Dendritic cell treated with granulocyte-macrophage colony-stimulating factor and Interleukin-4, amounts not matched to agents 40 ng/mL and 50 ng/mL, for 4 days (primary cell): ENCODE data around the gene SNX33.
"Not testable (repeated sequence)": the region's sequence is repeated elsewhere in the genome, so short reads cannot be mapped to it uniquely, and the experiment has no call there.

Experiments used
- H3K27ac Mint-ChIP-seq: one replicate; pipeline ENCODE4 v1.8.0; 2022; ENCODE audit warnings: mild to moderate bottlenecking, mixed read lengths
- H3K27me3 Mint-ChIP-seq: one replicate; pipeline ENCODE4 v1.8.0; 2022; ENCODE audit warnings: mild to moderate bottlenecking, mixed read lengths
- H3K36me3 Mint-ChIP-seq: one replicate; pipeline ENCODE4 v1.8.0; 2022; ENCODE audit warnings: low read depth, mixed read lengths
- H3K4me1 Mint-ChIP-seq: one replicate; pipeline ENCODE4 v1.8.0; 2022; ENCODE audit warnings: low read depth, mixed read lengths
- H3K4me3 Mint-ChIP-seq: one replicate; pipeline ENCODE4 v1.8.0; 2022; ENCODE audit warnings: mild to moderate bottlenecking, moderate library complexity, mixed read lengths
- H3K9me3 Mint-ChIP-seq: one replicate; pipeline ENCODE4 v1.8.0; 2022; ENCODE audit warnings: mixed read lengths
- intact Hi-C: fragments of 100-400 bp; cut with micrococcal nuclease; formaldehyde crosslinking; loops from one replicate; pipeline ENCODE4 v1.15.0; 2022

The SNX33 gene

GRCh38 chr15:75689429-75689828, 41.7 kb downstream of the SNX33 start:
- peaks cover 22% of the 10 kb centered on the region for H3K4me1 Mint-ChIP-seq
- H3K9me3 Mint-ChIP-seq, H3K27ac Mint-ChIP-seq, H3K36me3 Mint-ChIP-seq, H3K4me3 Mint-ChIP-seq: not testable (repeated sequence)
- peaks cover 50% of the 10 kb centered on the region for H3K27me3 Mint-ChIP-seq
- intact Hi-C loops, result loop anchor here (5.0 kb wide), 1 partner anchor 33 kb away; a partner anchor contains a TSS

GRCh38 chr15:75692311-75692710, 44.6 kb downstream of the SNX33 start:
- H3K4me3 Mint-ChIP-seq, H3K36me3 Mint-ChIP-seq, H3K9me3 Mint-ChIP-seq, intact Hi-C loops, H3K27ac Mint-ChIP-seq: not testable (repeated sequence)
- Mint-ChIP-seq H3K27me3 (peaks cover 66% of the 10 kb centered on the region), H3K4me1 (peaks cover 48% of the 10 kb centered on the region)

- Mint-ChIP-seq H3K4me1 (peaks cover 54% of the 10 kb centered on the region), H3K27me3 (peaks cover 73% of the 10 kb centered on the region)
- H3K27ac Mint-ChIP-seq, H3K9me3 Mint-ChIP-seq, intact Hi-C loops, H3K4me3 Mint-ChIP-seq, H3K36me3 Mint-ChIP-seq: not testable (repeated sequence)
These were observed 45.3 kb downstream of the SNX33 start for GRCh38 chr15:75693028-75693427.

GRCh38 chr15:75693501-75694240, 46.0 kb downstream of the SNX33 start:
- Mint-ChIP-seq H3K27ac (no peak overlapping the region), H3K27me3 (peaks cover 74% of the 10 kb centered on the region), H3K4me1 (peaks cover 54% of the 10 kb centered on the region), H3K4me3 (no peak overlapping the region), H3K9me3 (no peaks in the 10 kb centered on the region), H3K36me3 (no peaks in the 10 kb centered on the region)
- intact Hi-C loops, result no loop called here

- intact Hi-C loops, result no loop called here
- Mint-ChIP-seq H3K4me3 (no peak overlapping the region), H3K36me3 (no peaks in the 10 kb centered on the region), H3K4me1 (peaks cover 63% of the 10 kb centered on the region), H3K27me3 (peaks cover 70% of the 10 kb centered on the region), H3K27ac (peak overlapping the region; percentile 37), H3K9me3 (no peaks in the 10 kb centered on the region)
These were observed 46.8 kb downstream of the SNX33 start for GRCh38 chr15:75694241-75695182.

GRCh38 chr15:75695220-75695619, 47.5 kb downstream of the SNX33 start:
- Mint-ChIP-seq H3K27ac (peak overlapping the region; percentile 37), H3K27me3 (peaks cover 69% of the 10 kb centered on the region), H3K4me1 (peaks cover 70% of the 10 kb centered on the region), H3K36me3 (no peaks in the 10 kb centered on the region), H3K9me3 (no peaks in the 10 kb centered on the region), H3K4me3 (no peak overlapping the region)
- intact Hi-C loops, result no loop called here

GRCh38 chr15:75695634-75696310, 48.1 kb downstream of the SNX33 start:
- Mint-ChIP-seq H3K27ac (peak overlapping the region; percentile 37), H3K9me3 (no peaks in the 10 kb centered on the region), H3K36me3 (no peaks in the 10 kb centered on the region), H3K27me3 (peaks cover 64% of the 10 kb centered on the region), H3K4me3 (no peak overlapping the region), H3K4me1 (peaks cover 75% of the 10 kb centered on the region)
- intact Hi-C loops, result no loop called here

GRCh38 chr15:75696311-75696720, 48.6 kb downstream of the SNX33 start:
- Mint-ChIP-seq H3K4me1 (peaks cover 81% of the 10 kb centered on the region), H3K9me3 (no peaks in the 10 kb centered on the region), H3K36me3 (no peaks in the 10 kb centered on the region), H3K27ac (no peak overlapping the region), H3K27me3 (peaks cover 60% of the 10 kb centered on the region), H3K4me3 (no peak overlapping the region)
- intact Hi-C loops, result no loop called here

- Mint-ChIP-seq H3K36me3 (no peaks in the 10 kb centered on the region), H3K27me3 (peaks cover 61% of the 10 kb centered on the region), H3K27ac (peak overlapping the region; percentile 90), H3K4me3 (no peak overlapping the region), H3K9me3 (no peaks in the 10 kb centered on the region), H3K4me1 (peaks cover 86% of the 10 kb centered on the region)
- intact Hi-C loops, result no loop called here
These were observed 49.1 kb downstream of the SNX33 start for GRCh38 chr15:75696854-75697259.

- intact Hi-C loops, result no loop called here
- Mint-ChIP-seq H3K27me3 (peaks cover 61% of the 10 kb centered on the region), H3K9me3 (no peaks in the 10 kb centered on the region), H3K27ac (peak overlapping the region; percentile 90), H3K36me3 (no peaks in the 10 kb centered on the region), H3K4me1 (peaks cover 86% of the 10 kb centered on the region), H3K4me3 (no peak overlapping the region)
These were observed 49.8 kb downstream of the SNX33 start for GRCh38 chr15:75697523-75697922.

- Mint-ChIP-seq H3K27ac (peak overlapping the region; percentile 90), H3K4me1 (peaks cover 81% of the 10 kb centered on the region), H3K27me3 (peaks cover 55% of the 10 kb centered on the region)
- H3K36me3 Mint-ChIP-seq, H3K9me3 Mint-ChIP-seq, H3K4me3 Mint-ChIP-seq, intact Hi-C loops: not testable (repeated sequence)
These were observed 50.4 kb downstream of the SNX33 start for GRCh38 chr15:75697974-75698747.

- intact Hi-C loops, H3K9me3 Mint-ChIP-seq, H3K36me3 Mint-ChIP-seq: not testable (repeated sequence)
- H3K4me3 Mint-ChIP-seq, result peak overlapping the region; percentile 50
- peak overlapping the region; percentile 90 for H3K27ac Mint-ChIP-seq
- H3K4me1 Mint-ChIP-seq, result peaks cover 70% of the 10 kb centered on the region
- peaks cover 41% of the 10 kb centered on the region for H3K27me3 Mint-ChIP-seq
These were observed 51.8 kb downstream of the SNX33 start for GRCh38 chr15:75699517-75699916.
